ENCODE results near the gene LY6G6C. TPM values are rescaled to one million over a fixed set of nuclear protein-coding genes. Genes with fewer than 3 reads are reported as not detected.

LY6G6C gene
- total and polyA plus RNA-seq, 2 of the 13 experiments (the other 11 are each of a cell fraction or from before 2014, with no cell fraction given): 0.15 TPM; not detected in 1

DNA sequence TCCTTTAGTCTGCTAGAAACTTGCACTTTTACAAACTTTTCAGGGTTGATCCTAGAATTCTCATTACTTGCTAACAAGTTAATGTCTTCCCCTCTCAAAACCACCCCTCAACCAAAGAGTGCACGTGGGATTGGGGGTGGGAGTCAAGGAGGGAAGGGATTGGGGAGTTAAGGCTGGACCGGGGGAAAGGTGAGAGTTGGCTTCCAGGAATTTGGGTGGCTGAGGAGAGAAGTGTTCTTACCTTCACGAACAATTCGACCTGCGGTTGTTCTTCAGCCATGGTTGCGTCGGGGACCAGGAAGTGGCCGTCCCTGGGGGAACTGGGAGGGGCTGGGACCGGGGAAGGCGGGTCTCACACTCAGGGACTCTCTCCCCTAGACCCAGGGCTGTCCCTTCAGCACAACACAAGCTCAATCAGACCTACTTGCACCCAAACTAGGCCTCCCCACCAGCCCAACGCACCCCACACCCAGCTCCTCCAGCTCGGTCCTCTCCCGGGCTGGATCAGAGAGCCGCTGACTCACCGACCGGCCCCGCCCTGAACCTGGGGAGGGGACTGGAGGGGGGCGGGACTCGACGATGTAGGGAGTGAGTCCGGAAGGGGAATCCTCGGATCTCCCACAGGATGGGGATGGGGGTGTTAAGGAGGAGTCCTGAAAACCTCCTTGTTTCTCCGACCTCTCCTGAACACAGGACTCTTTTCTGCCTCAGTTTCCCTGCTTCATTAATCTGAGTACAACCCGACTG is 14.6 kb upstream of the LY6G6C start, which contains the start of gene CLIC1 (continued):
- TF ChIP-seq ZNF180 (CRISPR knock-in tag; IDR thresholded peaks at IDR 0.05; ENCODE audit: borderline replicate concordance, low read depth): no peak
- TF ChIP-seq TAF15 (IDR thresholded peaks at IDR 0.05; ENCODE audit: low read depth, low read length, poor library complexity, severe bottlenecking): peak; percentile 68
- TF ChIP-seq ZNF234 (CRISPR knock-in tag; conservative IDR thresholded peaks at IDR 0.05): no peak
- TF ChIP-seq, protein P1, sequence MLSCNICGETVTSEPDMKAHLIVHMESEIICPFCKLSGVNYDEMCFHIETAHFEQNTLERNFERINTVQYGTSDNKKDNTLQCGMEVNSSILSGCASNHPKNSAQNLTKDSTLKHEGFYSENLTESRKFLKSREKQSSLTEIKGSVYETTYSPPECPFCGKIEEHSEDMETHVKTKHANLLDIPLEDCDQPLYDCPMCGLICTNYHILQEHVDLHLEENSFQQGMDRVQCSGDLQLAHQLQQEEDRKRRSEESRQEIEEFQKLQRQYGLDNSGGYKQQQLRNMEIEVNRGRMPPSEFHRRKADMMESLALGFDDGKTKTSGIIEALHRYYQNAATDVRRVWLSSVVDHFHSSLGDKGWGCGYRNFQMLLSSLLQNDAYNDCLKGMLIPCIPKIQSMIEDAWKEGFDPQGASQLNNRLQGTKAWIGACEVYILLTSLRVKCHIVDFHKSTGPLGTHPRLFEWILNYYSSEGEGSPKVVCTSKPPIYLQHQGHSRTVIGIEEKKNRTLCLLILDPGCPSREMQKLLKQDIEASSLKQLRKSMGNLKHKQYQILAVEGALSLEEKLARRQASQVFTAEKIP (CRISPR knock-in tag; IDR thresholded peaks at IDR 0.05; ENCODE audit: borderline replicate concordance): no peak
- TF ChIP-seq, protein P2, sequence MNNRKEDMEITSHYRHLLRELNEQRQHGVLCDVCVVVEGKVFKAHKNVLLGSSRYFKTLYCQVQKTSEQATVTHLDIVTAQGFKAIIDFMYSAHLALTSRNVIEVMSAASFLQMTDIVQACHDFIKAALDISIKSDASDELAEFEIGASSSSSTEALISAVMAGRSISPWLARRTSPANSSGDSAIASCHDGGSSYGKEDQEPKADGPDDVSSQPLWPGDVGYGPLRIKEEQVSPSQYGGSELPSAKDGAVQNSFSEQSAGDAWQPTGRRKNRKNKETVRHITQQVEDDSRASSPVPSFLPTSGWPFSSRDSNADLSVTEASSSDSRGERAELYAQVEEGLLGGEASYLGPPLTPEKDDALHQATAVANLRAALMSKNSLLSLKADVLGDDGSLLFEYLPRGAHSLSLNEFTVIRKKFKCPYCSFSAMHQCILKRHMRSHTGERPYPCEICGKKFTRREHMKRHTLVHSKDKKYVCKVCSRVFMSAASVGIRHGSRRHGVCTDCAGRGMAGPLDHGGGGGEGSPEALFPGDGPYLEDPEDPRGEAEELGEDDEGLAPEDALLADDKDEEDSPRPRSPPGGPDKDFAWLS (CRISPR knock-in tag; IDR thresholded peaks at IDR 0.05; ENCODE audit: borderline replicate concordance): no peak
- TF ChIP-seq FOXM1 (CRISPR knock-in tag; IDR thresholded peaks at IDR 0.05): no peak
- TF ChIP-seq RFXANK (CRISPR knock-in tag; IDR thresholded peaks at IDR 0.05): peak; percentile 38; the same call in 1 of the 2 replicates
- no peak for TF ChIP-seq MTA3 (CRISPR knock-in tag; IDR thresholded peaks at IDR 0.05)
- TF ChIP-seq, protein P3, sequence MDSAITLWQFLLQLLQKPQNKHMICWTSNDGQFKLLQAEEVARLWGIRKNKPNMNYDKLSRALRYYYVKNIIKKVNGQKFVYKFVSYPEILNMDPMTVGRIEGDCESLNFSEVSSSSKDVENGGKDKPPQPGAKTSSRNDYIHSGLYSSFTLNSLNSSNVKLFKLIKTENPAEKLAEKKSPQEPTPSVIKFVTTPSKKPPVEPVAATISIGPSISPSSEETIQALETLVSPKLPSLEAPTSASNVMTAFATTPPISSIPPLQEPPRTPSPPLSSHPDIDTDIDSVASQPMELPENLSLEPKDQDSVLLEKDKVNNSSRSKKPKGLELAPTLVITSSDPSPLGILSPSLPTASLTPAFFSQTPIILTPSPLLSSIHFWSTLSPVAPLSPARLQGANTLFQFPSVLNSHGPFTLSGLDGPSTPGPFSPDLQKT (CRISPR knock-in tag; IDR thresholded peaks at IDR 0.05; ENCODE audit: borderline replicate concordance): no peak
- no peak for TF ChIP-seq RARG (CRISPR knock-in tag; IDR thresholded peaks at IDR 0.05; ENCODE audit: low read depth)
- TF ChIP-seq ZNF878 (CRISPR knock-in tag; IDR thresholded peaks at IDR 0.05): no peak; the same call in 1 of the 2 replicates
- no peak; the same call in none of the 2 replicates for TF ChIP-seq ZNF607 (CRISPR knock-in tag; IDR thresholded peaks at IDR 0.05; ENCODE audit: borderline replicate concordance)
- TF ChIP-seq MED8 (CRISPR knock-in tag; IDR thresholded peaks at IDR 0.05; ENCODE audit: insufficient replicate concordance): peak; percentile 69
- no peak for TF ChIP-seq MAFG (CRISPR knock-in tag; IDR thresholded peaks at IDR 0.05)
- TF ChIP-seq MZF1 (CRISPR knock-in tag; IDR thresholded peaks at IDR 0.05; ENCODE audit: borderline replicate concordance): peak; percentile 78; the same call in 1 of the 2 replicates
- TF ChIP-seq NONO (IDR thresholded peaks at IDR 0.05): no peak
- TF ChIP-seq NONO (CRISPR knock-in tag; conservative IDR thresholded peaks at IDR 0.05): peak; percentile 85
- no peak; the same call in 1 of the 2 replicates for TF ChIP-seq BHLHE40 (IDR thresholded peaks at IDR 0.05; ENCODE audit: low read length)
- no peak; the same call in 1 of the 2 replicates for TF ChIP-seq ZNF547 (CRISPR knock-in tag; IDR thresholded peaks at IDR 0.05)
- peak; percentile 38; the same call in 1 of the 2 replicates for TF ChIP-seq MIXL1 (CRISPR knock-in tag; IDR thresholded peaks at IDR 0.05)
- peak; percentile 89 for TF ChIP-seq ZNF335 (CRISPR knock-in tag; IDR thresholded peaks at IDR 0.05)
- TF ChIP-seq, protein P4, sequence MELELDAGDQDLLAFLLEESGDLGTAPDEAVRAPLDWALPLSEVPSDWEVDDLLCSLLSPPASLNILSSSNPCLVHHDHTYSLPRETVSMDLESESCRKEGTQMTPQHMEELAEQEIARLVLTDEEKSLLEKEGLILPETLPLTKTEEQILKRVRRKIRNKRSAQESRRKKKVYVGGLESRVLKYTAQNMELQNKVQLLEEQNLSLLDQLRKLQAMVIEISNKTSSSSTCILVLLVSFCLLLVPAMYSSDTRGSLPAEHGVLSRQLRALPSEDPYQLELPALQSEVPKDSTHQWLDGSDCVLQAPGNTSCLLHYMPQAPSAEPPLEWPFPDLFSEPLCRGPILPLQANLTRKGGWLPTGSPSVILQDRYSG (CRISPR knock-in tag; IDR thresholded peaks at IDR 0.05): peak; percentile 59; the same call in 1 of the 2 replicates
- TF ChIP-seq, protein P5, sequence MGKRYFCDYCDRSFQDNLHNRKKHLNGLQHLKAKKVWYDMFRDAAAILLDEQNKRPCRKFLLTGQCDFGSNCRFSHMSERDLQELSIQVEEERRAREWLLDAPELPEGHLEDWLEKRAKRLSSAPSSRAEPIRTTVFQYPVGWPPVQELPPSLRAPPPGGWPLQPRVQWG (CRISPR knock-in tag; IDR thresholded peaks at IDR 0.05; ENCODE audit: borderline replicate concordance, low read depth): no peak
- peak; percentile 82; the same call in 1 of the 2 replicates for TF ChIP-seq SRY (CRISPR knock-in tag; IDR thresholded peaks at IDR 0.05)
- TF ChIP-seq KMT2B (CRISPR knock-in tag; IDR thresholded peaks at IDR 0.05): peak; percentile 55; the same call in 1 of the 2 replicates

Data from HepG2 (cell line).